NCI-H2171 treated with DMSO at 0.1 percent for 48 hours (cell line): ENCODE data around the gene UNC79.

Experiments
- DNase-seq: peaks from one replicate; lab custom pipeline; 2025; lab: John Stamatoyannopoulos, UW

Gene UNC79

DNA sequence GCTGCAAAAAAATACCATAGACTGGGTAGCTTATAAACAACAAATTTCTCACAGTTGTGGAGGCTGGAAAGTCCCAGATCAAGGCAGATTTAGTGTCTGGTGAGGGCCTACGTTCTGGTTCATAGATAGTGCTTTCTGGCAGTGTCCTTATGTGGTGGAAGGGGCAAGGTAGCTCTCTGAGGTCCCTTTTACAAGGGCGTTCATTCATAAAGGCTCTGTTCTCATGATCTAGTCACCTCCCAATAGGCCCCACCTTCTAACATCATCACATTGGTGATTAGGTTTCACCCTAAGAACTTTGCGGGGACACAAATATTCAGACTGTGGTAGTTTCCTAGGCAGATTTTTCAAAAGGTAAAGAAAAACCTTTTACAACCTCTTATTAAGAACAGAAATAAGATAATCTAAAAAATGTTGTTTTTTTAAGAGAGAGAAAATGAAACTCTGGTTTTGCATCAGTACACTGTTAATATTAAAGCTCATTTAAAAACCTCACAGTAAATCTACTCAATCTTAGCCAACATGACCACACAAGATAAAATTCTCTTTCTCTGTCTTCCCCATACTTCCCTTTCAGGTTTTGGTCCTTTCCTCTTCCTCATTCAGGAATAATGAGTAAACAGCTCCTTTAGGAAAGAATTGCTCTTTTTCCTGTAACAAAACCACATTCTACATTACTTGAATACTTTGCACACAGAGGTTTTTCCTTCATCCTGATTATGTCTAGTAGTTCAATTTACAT is 117.5 kb downstream of the UNC79 start:
- DNase-seq = no peak

DNA sequence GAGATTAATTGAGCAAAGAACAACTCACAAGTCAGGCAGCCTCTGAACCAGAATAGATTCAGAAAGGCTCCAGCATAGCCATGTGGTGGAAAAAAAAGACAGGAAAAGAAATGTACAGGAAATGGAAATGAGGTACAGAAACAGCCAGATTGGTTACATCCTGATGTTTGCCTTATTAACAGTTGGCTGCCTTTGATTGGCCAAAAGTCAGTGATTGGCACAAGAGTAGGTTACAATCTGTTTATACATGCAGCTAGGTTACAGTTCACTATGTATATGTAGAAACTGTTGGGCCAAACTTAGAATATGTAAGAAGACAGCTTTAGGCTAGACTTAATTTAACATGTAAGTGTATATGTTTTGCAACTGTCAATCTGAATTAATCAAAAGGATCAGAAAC is 118.9 kb downstream of the UNC79 start:
- peak; percentile 67 for DNase-seq

DNA sequence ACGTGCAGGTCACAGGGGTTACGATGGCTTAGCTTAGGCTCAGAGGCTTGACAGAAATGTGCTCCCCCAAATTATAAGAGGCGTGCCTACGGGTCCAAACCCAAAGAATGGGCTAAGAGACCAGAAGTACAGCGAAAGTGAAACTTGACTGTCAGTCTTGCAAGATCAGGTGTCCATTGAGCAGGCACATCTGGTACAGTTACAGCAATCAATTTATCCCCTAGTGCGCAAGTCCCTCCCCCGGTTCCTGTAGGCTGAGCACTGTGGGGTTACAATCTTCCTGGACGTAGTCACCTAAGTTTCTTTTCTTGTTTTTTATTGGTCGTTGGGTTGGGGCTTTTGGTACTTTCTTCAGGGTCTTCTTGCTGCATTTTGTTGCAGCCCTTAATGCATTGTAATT is 134.2 kb downstream of the UNC79 start:
- peak; percentile 78 for DNase-seq

DNA sequence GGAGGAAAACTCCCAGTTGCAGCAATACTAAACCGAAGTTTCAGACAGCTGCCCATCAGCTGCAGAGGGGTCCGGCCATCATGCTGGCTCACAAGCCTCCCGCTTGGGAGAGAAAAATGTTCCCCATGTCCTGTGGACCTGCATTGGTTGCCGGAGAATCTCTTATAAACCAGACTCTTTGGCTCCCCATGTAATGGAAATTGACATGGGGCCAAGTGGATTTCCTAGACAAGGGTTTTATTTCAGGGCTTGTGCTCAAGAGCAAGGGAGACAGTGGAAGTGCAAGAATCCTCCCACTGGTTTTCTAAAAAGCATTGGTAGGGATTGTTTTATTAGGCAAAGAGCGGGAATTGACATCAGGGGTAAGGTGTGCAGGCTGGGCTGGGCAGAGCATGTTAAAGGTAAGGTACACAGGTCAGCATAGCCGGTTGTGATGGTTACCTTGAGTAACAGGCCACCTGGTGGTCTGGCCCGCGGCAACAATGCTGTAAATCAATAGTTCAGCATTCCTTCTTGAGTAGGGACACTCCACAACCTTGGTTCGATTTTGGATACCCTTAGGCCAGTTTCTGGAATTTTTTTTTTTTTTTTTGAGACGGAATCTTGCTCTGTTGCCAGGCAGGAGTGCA is 135.4 kb downstream of the UNC79 start:
- DNase-seq = no peak

DNA sequence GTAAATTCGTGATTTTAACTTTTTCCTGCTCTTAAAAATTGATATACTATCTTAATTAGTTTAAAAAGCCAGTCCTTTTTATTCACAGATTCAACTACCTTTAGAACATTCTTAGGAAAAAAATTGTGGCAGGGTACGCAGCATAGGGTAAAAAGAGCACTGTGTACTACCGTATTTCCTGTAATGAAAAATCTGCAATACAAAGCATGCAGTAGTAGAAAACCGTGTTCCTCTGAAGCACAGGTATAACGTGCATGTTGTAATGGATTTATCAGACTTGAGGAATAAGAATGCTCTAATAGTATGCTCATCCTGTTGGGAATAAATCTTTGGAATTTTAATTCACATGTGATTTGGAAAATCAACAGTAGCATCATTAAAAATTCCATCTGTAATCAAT is 140.5 kb downstream of the UNC79 start:
- no peak for DNase-seq

DNA sequence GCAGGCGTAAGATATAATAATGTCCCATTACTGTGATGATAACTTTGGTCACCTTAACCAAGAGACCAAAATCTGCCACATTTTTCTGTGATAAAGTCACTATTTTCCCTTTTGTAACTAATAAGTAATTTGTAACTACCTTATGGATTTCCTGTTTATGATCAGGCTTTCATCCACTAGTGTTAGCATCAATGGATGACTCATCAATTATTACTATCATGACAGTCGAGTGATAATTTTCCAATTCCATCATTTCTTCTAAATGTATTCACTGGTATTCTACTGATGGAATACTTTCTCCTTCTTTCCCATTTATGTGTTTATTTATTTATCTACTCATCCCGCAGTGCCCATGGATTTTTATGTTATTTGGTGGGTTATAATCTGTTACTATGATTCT is 148.4 kb downstream of the UNC79 start:
- DNase-seq = no peak

DNA sequence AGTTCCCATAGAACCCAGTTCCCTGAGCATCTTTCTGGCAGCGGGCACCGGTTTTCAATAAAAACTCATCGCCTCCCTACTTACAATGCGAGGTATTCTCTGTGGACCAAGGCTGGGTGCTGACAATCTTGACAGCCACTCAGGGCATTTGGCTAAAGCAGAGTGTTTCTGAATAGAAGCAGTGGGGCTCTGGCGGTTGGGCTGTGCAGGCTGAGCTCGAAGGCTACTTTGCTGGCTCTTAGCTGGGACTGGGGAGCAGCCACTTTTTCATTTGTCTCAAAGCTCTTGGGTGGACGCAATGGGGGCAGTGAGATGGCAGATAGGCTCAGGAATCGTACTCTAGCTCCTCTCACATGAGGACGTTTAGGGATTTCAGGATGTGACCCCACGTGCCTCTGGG is 151.8 kb downstream of the UNC79 start:
- DNase-seq = no peak

DNA sequence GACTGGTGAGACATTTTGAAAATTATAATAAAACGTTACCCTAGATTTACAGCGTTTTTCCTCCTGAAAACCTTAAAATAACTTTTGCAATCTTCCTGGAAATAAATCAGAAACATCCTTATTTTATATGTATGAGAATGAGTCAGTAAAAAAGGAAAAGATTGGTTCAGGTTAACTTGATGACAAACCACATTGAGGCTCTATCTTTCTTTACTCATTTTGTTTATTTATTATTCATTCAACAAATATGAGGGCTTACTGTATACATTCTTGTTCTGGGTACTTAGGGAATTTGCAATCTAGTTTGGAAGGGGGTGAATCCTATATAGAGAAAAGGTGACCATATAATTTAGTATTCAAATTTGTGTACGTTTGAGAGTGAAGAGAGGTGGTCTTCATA is 156.6 kb downstream of the UNC79 start:
- DNase-seq = no peak

DNA sequence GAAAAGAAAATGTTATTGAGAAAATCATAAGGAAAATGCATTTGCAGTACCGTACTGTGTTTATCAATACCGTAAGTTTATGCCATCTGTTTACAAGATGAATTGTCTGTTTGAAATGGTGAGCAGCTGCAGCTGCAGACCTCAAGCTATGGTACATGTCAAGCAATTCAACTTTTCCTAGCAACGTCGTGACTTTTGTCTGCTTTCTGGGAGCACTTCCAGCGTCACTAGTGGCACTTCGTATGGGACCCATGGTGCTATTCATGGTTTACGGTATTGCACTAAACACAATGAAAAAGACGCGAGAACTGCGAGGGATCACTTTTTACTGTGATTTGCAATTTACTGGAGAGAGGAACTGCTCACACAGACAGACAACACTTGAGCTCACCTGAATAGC is 160.8 kb downstream of the UNC79 start:
- DNase-seq = no peak

DNA sequence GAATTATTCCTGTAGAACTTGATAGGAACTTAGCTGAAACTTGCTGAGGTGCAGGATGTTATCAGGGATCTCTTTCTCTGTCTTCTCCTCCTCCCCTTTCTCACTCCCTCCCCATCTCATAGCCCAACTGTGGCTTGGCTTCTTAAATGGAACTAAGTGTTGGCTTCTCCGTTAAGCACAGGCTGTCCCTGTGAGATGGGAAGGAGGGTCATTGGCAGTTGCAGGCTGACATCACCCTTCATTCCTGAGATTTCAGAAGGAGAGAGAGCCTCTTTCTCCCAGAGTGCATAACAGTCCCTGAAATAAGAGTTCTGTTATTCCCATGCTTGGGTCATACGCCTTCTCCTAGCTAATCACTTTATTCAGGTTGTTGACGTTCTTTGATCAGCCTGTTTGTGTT is 162.0 kb downstream of the UNC79 start:
- no peak for DNase-seq

DNA sequence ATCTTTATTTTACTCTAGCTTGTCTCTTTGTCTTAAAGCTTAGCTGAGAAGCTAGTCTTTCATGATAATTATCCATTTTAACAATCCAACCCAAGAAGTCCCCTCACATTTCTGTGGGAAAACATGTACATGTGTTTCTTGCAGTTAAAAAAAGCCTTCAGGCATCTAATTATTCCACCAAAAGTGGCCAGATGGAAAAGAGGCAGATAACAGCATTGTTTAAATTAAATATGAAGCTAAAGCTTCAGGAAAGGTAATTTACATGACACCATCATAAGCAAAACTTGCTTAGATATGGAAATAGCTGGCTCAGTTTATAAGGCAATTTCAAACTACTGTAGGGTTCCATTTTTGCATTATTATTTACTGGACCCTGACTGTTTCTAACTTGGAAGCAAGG is 175.4 kb downstream of the UNC79 start:
- DNase-seq = no peak

DNA sequence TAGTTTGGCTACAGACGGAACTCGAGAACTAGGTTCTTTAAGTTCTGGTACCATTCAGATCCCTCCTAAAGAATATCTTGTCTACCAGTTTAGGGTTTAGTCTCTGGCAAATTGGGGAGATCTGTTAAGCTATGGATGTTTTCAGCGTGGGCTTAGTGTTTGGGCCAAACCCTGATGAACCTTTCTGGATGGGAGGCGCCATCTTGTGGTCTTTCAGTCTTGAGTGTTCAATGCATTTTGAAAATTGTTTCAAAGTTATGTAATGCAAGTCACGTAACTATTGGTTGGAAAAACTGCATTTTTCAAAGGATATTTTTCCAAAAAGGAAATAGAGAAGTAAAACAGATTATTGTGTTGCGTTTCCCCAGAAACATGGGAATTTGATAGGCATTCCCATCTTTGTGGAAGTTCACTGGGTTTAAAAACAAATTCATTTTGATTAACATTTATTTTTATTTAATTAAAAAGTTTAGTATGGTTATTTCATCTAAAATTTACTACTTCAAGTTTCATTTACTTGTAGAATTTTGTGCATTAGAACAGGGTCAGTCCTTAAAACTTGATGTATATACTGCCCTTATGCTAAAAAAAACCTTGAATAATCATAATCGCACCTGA is 188.5 kb downstream of the UNC79 start:
- peak; percentile 65 for DNase-seq

DNA sequence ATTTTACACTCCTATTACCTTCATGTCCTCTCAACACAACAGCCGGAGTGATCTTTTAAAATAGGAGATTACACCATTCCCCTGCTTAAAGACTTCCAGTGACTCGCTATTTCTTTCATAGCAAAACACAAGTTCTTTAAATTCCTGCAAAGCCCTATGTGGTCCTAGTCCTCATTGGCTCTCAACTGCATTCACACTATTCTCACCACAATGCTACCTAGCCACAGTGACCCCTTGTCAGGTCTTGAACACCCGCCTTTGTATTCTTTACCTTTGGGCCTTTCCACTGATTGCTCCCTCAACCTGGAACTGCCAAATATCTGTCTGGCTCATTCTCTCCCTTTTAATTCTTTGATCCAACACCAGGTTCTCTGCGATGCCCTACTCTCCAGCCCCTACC is 197.3 kb downstream of the UNC79 start:
- DNase-seq = no peak

DNA sequence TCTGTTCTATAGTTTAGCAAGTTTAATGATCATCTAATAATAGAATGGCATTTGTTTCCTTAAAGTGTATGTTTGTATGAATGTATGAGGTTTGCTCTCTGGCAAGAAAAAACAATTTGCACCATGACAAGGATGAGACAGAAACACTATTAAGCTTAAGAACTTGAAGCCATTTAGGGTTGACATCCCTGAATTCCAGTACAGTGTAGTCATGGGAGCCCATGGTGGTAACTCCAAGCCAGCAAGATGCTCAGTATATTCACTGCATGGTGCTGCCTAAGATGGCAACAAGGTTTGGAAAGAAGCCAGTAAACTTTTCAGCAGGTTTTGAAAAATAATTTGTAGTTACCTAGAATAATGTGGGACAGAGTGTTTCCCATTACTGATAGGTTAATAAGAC is 198.9 kb downstream of the UNC79 start:
- no peak for DNase-seq

DNA sequence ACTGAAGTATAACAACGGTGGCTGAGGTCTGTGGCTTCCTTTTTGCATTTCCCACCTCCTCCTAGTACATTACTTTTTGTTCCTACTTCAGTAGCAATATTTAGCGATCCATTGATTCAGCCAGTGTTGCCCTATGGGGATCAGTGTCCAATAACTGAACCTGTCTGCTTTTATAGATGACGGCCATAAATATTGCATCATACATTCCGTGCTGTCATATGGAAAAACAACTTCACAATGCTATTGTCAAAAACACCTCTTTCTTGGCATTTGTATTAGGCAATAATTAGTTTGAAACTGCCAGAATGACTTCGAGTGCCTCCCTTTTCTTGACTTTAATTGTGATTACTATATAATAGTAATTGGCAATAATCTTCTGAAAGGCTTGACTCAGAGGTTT is 208.1 kb downstream of the UNC79 start:
- no peak for DNase-seq

DNA sequence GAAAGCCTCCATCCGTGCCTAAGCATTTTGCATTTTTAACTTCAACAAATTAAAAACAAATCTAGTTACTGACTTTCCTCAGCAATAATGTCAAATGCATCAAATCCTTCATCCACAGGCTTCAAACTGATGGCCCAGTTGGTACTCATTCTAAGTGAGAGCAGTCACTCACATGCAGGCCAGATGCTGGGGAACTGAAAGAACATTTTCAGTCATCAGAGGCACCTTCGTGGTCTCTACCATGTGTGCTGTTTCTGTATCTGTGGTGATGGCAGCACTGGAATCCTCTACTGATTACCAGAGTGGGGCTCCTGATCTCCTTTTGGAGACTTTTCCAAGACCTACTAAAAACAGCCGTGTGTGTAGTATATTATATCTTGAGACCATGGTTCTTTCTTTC is 212.4 kb downstream of the UNC79 start:
- DNase-seq = no peak

DNA sequence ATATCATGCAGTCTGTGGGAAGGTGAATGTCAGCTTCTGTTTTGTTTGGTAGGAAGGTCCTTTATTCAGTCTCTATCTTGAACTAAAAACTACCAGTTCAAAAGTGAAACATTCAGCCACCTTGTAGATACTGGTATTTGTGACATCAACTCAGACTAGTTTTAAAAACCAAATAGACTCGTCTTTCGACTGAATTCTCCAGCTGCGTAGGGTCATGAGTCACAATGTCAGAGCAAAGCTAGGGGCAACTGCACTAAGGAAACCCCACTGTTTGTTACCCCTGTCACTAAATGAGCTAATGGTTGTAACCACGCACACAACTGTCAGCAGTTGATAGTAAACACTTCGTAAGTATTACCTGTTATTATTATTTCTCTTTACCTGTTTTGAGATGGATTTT is 212.9 kb downstream of the UNC79 start:
- DNase-seq = no peak

DNA sequence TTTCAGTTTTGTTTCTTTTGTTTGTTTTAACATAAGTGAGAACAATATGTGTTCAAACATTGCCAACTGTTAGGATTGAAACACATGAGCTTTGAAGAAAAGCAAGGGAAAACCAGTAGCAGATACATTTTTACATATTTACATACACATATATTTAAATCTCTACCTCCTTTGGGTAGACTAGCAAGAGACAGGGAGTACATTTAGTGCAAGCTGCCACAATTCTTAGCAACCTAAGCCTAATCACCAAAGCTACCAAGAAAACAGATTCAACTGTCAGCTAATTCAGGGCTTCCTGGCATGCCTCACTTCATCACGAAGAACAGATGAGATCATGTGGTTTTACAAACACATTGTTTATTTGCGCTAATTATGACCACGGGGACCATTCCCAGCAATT is 214.5 kb downstream of the UNC79 start:
- DNase-seq = no peak

DNA sequence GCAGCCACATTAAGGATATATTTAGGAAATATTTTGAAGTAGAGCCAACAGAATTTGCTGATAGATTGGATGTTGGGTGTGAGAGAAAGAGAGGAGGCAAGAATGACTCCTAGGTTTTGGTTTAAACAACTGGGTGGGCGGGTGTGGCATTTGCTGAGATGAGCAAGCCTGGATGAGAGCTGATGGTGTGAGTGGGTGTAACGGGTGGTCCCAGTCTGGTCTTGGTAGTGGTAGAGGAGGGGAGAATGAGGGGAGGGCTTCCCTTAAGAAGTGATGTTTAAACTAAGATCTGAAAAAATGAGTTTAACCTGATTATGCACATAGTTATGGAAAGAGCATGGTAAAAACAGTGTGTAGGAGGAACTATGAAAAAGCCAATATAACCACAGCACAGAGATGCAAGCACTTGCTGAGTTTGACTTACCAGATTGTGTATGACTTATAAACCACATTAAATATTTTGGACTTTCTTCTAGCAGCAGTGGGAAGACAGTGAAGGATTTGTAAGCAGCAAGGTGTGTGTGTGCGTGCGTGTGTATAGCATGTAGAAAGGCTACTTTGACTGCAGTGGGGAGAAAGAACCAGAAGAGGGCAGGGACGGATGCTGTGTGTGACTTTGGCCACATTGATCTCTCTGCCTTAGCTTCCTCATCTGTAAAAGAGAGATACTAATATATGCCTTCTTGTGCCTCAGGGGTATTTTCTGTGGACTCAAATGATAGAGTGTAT is 217.9 kb downstream of the UNC79 start:
- peak; percentile 77 for DNase-seq

DNA sequence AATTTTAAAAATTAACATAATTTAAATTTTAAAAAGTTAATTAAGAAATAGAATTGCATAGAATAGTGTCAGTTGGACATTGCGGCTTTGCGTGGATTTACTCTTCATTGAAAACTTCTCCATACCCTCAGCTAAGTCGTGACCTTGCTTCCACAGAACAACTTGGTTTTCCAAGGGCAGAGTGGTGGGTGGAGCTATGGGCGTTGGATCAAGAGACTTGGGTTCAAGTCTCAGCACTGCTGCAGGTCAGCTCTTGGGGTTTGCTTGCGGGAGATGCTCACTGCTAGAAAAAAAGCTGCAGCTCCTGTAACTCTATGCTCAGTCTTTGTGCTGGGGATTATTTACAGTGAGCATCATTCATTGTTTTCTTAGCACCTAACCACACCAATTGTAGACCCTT is 223.9 kb downstream of the UNC79 start:
- no peak for DNase-seq

DNA sequence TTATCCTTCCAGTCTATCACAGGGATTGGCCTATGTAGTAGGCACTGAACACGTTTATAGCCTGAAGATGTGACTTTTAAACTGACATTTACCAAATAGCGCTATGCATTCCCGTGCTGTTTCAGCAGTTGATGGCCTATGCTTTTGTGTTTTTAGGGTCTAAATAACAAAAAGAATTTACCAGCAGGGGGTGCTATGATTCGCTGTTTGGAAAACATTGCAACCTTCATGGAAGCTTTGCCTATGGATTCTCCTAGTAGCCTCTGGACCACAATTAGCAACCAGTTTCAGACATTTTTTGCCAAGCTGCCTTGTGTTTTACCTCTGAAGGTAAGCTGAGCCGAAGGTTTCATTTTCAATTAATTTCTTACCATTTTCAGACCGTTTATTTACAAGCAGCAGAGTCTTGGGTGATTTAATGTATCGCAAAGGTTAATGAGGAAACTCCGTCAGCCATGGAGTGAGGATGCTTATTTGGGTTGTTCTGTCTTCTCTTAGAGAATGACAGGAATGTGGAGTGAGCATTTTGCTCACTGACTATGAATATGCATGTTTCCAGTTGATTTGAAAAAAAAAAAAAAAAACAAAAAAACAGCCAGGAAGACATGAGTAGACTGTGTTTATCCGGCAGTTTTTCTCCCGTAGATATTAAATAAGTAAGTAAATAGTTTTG is 224.5 kb downstream of the UNC79 start:
- DNase-seq = peak; percentile 38

DNA sequence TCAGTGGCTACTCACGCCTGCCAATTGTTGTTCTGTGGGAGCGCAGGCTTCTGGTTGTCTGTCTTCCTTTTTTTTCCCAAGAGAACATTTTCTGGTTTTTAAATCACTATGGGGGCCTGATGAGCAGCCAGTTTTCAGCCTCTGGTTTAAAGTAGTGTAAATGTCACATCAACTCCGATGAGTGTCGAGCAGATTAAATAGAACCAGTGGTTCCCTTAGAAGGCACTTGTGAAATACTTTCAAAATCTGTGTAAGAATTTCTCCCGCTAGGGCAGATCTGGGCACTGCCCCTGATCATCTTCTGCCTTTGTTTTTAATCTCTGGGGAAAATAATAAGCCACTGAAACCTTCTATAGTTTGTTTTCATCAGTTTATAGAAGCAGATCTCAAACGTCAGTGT is 227.1 kb downstream of the UNC79 start:
- DNase-seq = no peak
